Subcutaneous adipose tissue (tissue), 4 donors: ENCODE data around the gene GPT2. TPM values are rescaled to one million over a fixed set of nuclear protein-coding genes. Genes with fewer than 3 reads are reported as not detected.

Experiments used
- total RNA-seq, 4 donors: library from RNA; depleted of rRNA; stranded (reverse); fragments of >200 nt; gene quantifications; one replicate each; pipeline ENCODE4 v1.1.0, GENCODE V29; 2016
- TF ChIP-seq, protein P1 (sequence below): fragments of 450-650 bp; IDR thresholded peaks from one replicate; pipeline ENCODE4 v1.5.1; 2016; ENCODE audit warnings: low read depth, mild to moderate bottlenecking, control low read depth, antibody characterized with exemption, moderate library complexity

Gene GPT2
- total RNA-seq, 4 donors from 2014 or later: 35.5 to 291 (median 52.1) TPM

- TF ChIP-seq, protein P1, sequence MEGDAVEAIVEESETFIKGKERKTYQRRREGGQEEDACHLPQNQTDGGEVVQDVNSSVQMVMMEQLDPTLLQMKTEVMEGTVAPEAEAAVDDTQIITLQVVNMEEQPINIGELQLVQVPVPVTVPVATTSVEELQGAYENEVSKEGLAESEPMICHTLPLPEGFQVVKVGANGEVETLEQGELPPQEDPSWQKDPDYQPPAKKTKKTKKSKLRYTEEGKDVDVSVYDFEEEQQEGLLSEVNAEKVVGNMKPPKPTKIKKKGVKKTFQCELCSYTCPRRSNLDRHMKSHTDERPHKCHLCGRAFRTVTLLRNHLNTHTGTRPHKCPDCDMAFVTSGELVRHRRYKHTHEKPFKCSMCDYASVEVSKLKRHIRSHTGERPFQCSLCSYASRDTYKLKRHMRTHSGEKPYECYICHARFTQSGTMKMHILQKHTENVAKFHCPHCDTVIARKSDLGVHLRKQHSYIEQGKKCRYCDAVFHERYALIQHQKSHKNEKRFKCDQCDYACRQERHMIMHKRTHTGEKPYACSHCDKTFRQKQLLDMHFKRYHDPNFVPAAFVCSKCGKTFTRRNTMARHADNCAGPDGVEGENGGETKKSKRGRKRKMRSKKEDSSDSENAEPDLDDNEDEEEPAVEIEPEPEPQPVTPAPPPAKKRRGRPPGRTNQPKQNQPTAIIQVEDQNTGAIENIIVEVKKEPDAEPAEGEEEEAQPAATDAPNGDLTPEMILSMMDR: no peak
These were observed 2.8 kb downstream of the GPT2 start for GRCh38 chr16:46886764-46887523.

DNA sequence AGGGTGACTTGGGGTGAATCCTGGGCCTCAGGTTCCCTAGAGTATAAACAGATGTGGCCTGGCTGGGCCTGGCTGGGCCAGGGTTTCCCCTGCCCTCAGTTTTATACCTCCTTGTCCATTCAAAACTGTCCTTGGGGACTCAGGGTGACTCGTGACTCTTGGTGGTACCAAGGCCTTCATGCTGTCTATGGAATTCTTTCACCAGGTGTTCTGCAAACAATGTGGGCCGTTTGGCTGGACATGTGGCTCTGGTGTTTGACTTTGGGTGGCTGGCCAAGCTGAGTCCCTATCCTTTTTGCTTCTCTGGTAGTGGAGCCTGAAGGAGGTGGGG, 3.3 kb downstream of the GPT2 start:
- TF ChIP-seq, protein P1: no peak

DNA sequence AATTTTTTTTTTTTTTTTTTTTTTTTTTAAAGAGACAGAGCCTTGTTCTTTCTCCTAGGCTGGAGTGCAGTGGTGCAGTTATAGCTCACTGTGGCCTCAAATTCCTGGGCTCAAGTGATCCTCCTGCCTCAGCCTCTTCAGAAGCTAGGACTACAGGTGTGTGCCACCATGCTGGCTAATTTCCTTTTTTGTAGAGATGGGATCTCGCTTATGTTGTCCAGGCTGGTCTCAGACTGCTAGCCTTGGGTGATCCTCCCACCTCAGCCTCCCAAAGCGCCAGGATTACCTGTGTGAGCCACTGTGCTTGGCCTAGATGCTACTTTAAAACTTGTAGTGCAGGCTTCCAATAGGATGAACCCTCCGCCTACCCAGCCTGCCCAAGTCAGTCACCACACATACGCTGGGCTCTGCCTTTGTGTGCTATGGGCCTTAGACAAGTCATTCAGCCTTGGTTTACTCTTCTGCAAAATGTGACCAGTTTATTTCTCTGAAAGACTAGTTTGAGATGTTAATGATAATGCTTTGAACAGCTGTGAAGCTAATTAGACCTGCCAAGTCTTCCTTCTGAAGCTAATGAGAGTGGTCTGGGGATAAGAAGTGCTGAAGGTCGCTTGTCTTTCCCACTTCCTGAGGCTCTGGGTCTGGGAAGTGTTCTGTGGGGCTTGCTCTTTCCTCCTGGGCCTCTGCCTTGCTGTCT, 5.2 kb downstream of the GPT2 start:
- TF ChIP-seq, protein P1: no peak

- TF ChIP-seq, protein P1: no peak
These were observed 5.8 kb downstream of the GPT2 start for GRCh38 chr16:46889942-46890300.

GRCh38 chr16:46891910-46892309, 7.7 kb downstream of the GPT2 start:
- TF ChIP-seq, protein P1: no peak

DNA sequence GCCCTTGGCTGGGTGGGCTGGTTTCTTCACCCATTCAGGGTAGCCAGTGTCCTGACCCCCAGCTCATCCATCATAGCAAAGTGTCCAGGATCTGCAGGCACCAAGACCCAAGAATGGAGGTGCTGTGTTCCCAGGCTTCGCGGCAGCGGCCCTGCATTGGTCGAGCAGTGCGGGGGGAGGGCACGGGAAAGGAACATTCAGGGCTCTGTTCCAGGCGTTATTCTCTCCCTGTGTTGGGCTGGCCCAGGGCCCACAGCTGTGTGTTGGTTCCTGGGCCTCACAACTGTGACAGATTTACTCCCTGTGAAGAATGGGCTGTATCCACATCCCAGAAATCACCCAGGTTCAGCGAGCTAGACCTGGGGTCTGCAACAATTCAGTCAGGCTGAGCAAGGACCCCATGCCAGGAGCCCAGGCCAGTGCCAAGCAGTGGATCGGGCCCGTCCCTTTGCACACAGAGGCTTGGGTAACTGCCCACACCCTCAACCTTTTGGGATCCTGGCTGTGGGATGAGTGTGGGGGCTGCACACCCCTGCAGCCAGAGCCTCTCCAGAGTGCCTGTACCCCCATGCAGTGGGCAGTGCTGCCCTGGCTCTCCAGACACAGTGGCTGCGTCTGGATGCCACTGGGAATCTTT, 10.0 kb downstream of the GPT2 start:
- TF ChIP-seq, protein P1: no peak

DNA sequence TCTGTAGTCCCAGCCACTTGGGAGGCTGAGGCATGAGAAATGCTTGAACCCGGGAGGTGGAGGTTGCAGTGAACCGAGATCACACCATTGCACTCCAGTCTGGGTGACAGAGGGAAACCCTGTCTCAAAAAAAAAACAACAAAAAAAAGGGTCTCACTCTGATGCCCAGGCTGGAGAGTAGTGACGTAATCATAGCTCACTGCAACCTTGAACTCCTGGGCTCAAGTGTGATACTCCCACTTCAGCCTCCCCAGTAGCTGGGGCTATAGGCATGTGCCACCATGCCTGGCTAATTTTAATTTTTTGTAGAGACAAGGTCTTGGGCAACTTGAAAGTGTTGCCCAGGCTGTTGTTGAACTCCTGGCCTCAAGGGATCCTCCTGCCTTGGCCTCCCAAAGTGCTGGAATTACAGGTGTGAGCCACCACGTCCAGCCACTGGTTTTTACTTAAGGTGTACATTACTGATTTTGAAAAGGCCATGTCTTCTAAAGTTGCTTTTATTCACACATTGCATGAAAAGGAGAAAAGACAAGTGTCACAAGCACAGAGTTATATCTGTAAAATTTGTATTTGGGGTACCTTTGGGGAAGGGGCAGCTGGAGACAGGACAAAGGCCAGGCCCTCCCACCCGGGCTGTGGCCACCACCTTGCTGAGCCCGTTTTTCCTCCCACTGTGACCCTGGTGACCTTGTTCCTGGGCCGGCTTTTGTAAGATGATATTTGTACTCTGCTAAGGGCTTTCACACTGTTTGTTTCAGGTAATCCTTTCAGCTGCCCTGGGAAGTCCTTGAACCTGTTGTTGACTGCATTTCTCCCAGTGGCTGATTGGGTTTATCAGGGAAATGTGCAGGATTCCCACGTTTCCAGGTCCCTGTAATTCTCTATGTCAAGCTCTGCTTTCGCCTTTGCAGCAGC, 11.5 kb downstream of the GPT2 start:
- TF ChIP-seq, protein P1: no peak
